ENCODE data around the gene KRT76.
A peak's percentile ranks its signal among the peaks of the same experiment; 100 is the strongest.

KRT76 gene

GRCh38 chr12:52744493-52745156 lies 32.5 kb downstream of the KRT76 start:
- DNase-seq (ENCODE audit: low read depth), result no peak
- TF ChIP-seq, protein P1, sequence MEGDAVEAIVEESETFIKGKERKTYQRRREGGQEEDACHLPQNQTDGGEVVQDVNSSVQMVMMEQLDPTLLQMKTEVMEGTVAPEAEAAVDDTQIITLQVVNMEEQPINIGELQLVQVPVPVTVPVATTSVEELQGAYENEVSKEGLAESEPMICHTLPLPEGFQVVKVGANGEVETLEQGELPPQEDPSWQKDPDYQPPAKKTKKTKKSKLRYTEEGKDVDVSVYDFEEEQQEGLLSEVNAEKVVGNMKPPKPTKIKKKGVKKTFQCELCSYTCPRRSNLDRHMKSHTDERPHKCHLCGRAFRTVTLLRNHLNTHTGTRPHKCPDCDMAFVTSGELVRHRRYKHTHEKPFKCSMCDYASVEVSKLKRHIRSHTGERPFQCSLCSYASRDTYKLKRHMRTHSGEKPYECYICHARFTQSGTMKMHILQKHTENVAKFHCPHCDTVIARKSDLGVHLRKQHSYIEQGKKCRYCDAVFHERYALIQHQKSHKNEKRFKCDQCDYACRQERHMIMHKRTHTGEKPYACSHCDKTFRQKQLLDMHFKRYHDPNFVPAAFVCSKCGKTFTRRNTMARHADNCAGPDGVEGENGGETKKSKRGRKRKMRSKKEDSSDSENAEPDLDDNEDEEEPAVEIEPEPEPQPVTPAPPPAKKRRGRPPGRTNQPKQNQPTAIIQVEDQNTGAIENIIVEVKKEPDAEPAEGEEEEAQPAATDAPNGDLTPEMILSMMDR (IDR thresholded peaks at IDR 0.05; ENCODE audit: insufficient read depth, low read depth, low read length, missing control alignments), result no peak
- H3K4me3 ChIP-seq (ENCODE audit: low read depth, low read length), result no peak overlapping the region

GRCh38 chr12:52742822-52743457 lies 34.2 kb downstream of the KRT76 start:
- H3K4me3 ChIP-seq (ENCODE audit: low read depth, low read length), result no peak overlapping the region
- TF ChIP-seq, protein P1 (IDR thresholded peaks at IDR 0.05; ENCODE audit: insufficient read depth, low read depth, low read length, missing control alignments), result no peak
- DNase-seq (ENCODE audit: low read depth), result no peak

DNA sequence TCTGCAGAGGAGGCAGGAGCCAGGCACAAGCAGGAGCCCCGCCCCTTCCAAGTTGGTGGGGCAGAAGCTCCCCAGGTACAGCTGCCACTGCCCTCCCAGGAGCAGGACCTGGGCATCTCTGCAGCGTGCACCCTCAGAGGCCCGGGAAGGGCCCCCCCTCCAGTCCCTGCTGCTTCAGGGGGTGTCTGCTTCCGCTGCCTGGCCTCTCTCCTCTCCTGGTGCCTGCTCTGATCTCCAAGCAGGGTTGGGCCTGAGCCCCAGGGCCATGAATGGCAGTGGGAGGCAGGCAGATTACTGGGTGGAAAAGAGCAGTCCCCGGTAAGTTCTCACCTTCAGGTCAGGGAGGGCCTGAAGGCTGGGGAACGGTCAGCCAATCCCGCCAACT lies 35.0 kb downstream of the KRT76 start:
- DNase-seq (ENCODE audit: low read depth), result no peak
- H3K4me3 ChIP-seq (ENCODE audit: low read depth, low read length), result no peak overlapping the region
- TF ChIP-seq, protein P1 (IDR thresholded peaks at IDR 0.05; ENCODE audit: insufficient read depth, low read depth, low read length, missing control alignments), result no peak

- H3K4me3 ChIP-seq (ENCODE audit: low read depth, low read length), result no peak overlapping the region
- peak; percentile 57 for DNase-seq (ENCODE audit: low read depth)
- TF ChIP-seq, protein P1 (IDR thresholded peaks at IDR 0.05; ENCODE audit: insufficient read depth, low read depth, low read length, missing control alignments), result no peak
Measured at GRCh38 chr12:52741375-52742195, 35.6 kb downstream of the KRT76 start.

- TF ChIP-seq, protein P1 (IDR thresholded peaks at IDR 0.05; ENCODE audit: insufficient read depth, low read depth, low read length, missing control alignments), result no peak
- no peak overlapping the region for H3K4me3 ChIP-seq (ENCODE audit: low read depth, low read length)
- DNase-seq (ENCODE audit: low read depth), result no peak
Measured at GRCh38 chr12:52740584-52740983, 36.6 kb downstream of the KRT76 start.

DNA sequence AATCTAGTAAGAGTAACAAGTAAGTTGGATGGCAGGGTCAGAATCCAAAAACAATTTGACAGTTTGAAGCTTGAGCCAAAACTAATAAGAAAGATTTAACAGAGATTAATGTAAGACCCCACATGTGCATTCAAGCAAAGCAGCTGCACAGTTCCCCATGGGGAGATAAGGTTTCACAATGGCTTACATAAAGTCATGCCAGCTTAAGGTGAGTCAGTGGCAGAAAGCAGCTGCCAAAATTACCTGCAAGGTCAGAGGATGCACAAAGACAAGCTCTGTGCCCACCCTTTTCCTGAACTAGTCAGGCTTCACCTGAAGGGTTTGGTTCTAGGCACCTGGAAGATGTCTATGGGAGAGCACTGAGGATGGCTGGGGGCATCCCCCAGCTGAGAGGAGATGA lies 37.2 kb downstream of the KRT76 start:
- TF ChIP-seq, protein P1 (IDR thresholded peaks at IDR 0.05; ENCODE audit: insufficient read depth, low read depth, low read length, missing control alignments), result no peak
- H3K4me3 ChIP-seq (ENCODE audit: low read depth, low read length), result no peak overlapping the region
- DNase-seq (ENCODE audit: low read depth), result no peak
